IPS-NIHi11 (cell line): ENCODE measurements around the gene CACNB4.
"Not testable (repeated sequence)": the region's sequence is repeated elsewhere in the genome, so short reads cannot be mapped to it uniquely, and the experiment has no call there.

Experiments
- DNase-seq: peaks from one replicate; pipeline ENCODE4 v3.0.0; 2012; ENCODE audit warnings: mixed read lengths, low spot score

The CACNB4 gene

GRCh38 chr2:152098496-152099366 lies at the start of gene CACNB4:
Gene CACNB4, minus strand, starts transcription at chr2:152099044.
- DNase-seq = peak; percentile 82

GRCh38 chr2:152134488-152135280 lies 35.8 kb upstream of the CACNB4 start:
- no peak for DNase-seq

GRCh38 chr2:152132306-152132705 lies 33.5 kb upstream of the CACNB4 start:
- DNase-seq = no peak

GRCh38 chr2:152127628-152128027 lies 28.8 kb upstream of the CACNB4 start:
- DNase-seq = no peak

- DNase-seq = no peak
Measured at GRCh38 chr2:152126664-152127063, 27.8 kb upstream of the CACNB4 start.

GRCh38 chr2:152122161-152122560 lies 23.3 kb upstream of the CACNB4 start:
- no peak for DNase-seq

- DNase-seq = no peak
Measured at GRCh38 chr2:152120430-152120829, 21.6 kb upstream of the CACNB4 start.

- no peak for DNase-seq
Measured at GRCh38 chr2:152115952-152116351, 17.1 kb upstream of the CACNB4 start.

GRCh38 chr2:152114366-152114765 lies 15.5 kb upstream of the CACNB4 start:
- no peak for DNase-seq

GRCh38 chr2:152107140-152107539 lies 8.3 kb upstream of the CACNB4 start:
- DNase-seq = not testable (repeated sequence)

- no peak for DNase-seq
Measured at GRCh38 chr2:152106464-152106863, 7.6 kb upstream of the CACNB4 start.

- DNase-seq = no peak
Measured at GRCh38 chr2:152103271-152103670, 4.4 kb upstream of the CACNB4 start.

GRCh38 chr2:152100961-152101360 lies 2.1 kb upstream of the CACNB4 start:
- no peak for DNase-seq

GRCh38 chr2:152099367-152100050 lies 665 bp upstream of the CACNB4 start:
- DNase-seq = peak; percentile 27

GRCh38 chr2:152097801-152098495 lies 896 bp downstream of the CACNB4 start:
- peak; percentile 52 for DNase-seq

- no peak for DNase-seq
Measured at GRCh38 chr2:152097290-152097800, 1.5 kb downstream of the CACNB4 start.

- no peak for DNase-seq
Measured at GRCh38 chr2:152095146-152095545, 3.7 kb downstream of the CACNB4 start.

GRCh38 chr2:152094014-152094413 lies 4.8 kb downstream of the CACNB4 start:
- no peak for DNase-seq

- no peak for DNase-seq
Measured at GRCh38 chr2:152093464-152093863, 5.4 kb downstream of the CACNB4 start.

- no peak for DNase-seq
Measured at GRCh38 chr2:152092095-152092494, 6.7 kb downstream of the CACNB4 start.

- not testable (repeated sequence) for DNase-seq
Measured at GRCh38 chr2:152090726-152091125, 8.1 kb downstream of the CACNB4 start.

GRCh38 chr2:152089238-152089637 lies 9.6 kb downstream of the CACNB4 start:
- DNase-seq = no peak
